C4-2B (cell line): ENCODE data around the gene DNM1.
"Not testable (repeated sequence)": the region's sequence is repeated elsewhere in the genome, so short reads cannot be mapped to it uniquely, and the experiment has no call there.

Experiments
- H3K27ac ChIP-seq: fragments of 450-650 bp; 2 replicates; pipeline ENCODE4 v1.5.1; 2017
- ZFX ChIP-seq: fragments of 450-650 bp; IDR thresholded peaks from 2 replicates; pipeline ENCODE4 v1.6.1; 2017
- TF ChIP-seq, protein P1 (sequence below): fragments of 450-650 bp; conservative IDR thresholded peaks from 2 replicates; pipeline ENCODE4 v1.5.1; 2017; ENCODE audit warnings: mild to moderate bottlenecking

Gene DNM1

DNA sequence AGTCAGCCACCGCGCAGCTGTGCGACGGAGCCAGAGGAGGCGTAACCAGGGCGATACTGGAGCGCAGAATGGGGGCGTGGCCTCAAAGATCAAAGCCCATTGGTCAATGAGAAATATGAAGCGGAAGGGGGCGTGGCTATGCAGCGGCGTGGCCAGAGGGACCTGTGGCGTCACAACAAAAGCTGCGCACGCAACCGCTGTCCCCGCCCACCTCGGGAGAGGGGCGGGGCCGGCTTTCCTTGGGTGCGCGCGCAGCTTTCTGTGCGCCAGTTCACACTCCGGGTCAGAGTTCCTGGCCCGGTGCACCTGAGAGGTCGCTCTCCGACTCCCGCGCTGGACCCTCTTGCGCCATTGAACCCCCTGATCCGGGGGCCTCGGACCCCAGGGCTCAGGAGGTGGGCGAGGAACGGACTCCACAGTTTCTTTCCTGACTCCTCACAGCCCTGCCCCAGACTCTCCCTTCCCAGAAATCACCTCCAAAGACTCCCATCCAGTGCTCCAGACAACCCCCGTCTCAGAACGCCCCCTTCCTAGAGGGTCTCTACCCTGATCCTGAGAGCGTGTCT, 72.9 kb downstream of the DNM1 start, which contains the start of gene SWI5:
TSS of gene SWI5 (plus strand) at position 269 of the 566 bp plus-strand sequence.
- H3K27ac ChIP-seq = peak within 1 kb of the TSS; percentile 88
- TF ChIP-seq, protein P1, sequence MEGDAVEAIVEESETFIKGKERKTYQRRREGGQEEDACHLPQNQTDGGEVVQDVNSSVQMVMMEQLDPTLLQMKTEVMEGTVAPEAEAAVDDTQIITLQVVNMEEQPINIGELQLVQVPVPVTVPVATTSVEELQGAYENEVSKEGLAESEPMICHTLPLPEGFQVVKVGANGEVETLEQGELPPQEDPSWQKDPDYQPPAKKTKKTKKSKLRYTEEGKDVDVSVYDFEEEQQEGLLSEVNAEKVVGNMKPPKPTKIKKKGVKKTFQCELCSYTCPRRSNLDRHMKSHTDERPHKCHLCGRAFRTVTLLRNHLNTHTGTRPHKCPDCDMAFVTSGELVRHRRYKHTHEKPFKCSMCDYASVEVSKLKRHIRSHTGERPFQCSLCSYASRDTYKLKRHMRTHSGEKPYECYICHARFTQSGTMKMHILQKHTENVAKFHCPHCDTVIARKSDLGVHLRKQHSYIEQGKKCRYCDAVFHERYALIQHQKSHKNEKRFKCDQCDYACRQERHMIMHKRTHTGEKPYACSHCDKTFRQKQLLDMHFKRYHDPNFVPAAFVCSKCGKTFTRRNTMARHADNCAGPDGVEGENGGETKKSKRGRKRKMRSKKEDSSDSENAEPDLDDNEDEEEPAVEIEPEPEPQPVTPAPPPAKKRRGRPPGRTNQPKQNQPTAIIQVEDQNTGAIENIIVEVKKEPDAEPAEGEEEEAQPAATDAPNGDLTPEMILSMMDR = no peak
- no peak for TF ChIP-seq ZFX

DNA sequence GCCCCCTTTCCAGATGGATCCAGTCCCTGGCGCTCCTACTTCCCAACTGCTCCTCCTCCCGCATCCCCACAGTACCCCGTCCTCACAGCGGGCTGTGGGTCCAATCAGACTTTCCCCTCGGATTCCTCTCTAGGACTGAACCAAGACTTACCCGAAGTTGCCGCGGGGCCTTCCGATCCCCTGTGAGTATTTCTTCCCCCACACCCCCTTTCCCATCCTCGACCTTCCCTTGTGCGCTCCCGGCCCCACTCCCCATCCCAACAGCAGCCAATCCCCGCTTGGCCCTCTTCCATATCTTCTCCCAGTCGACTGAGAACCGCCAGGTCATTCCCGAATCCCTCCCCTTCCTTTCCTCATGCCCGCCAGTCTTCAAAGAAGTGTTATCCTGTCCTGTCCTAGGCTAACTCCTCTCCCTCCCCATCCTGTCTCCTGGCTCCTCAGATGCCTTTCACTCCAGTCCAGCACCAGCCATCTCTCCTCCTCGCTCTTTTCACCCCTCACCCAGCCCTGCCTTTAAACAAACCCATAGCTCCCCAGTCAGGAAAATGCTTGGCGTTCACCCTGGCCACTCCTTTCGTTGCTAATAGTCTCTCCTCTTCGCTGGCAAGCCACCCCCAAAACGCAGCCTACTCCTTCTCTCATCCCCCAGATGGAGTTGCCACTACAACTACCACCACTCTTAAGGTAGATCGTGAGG, 73.5 kb downstream of the DNM1 start:
- TF ChIP-seq ZFX = no peak
- TF ChIP-seq, protein P1 = no peak
- peak overlapping the region; percentile 88 for H3K27ac ChIP-seq

DNA sequence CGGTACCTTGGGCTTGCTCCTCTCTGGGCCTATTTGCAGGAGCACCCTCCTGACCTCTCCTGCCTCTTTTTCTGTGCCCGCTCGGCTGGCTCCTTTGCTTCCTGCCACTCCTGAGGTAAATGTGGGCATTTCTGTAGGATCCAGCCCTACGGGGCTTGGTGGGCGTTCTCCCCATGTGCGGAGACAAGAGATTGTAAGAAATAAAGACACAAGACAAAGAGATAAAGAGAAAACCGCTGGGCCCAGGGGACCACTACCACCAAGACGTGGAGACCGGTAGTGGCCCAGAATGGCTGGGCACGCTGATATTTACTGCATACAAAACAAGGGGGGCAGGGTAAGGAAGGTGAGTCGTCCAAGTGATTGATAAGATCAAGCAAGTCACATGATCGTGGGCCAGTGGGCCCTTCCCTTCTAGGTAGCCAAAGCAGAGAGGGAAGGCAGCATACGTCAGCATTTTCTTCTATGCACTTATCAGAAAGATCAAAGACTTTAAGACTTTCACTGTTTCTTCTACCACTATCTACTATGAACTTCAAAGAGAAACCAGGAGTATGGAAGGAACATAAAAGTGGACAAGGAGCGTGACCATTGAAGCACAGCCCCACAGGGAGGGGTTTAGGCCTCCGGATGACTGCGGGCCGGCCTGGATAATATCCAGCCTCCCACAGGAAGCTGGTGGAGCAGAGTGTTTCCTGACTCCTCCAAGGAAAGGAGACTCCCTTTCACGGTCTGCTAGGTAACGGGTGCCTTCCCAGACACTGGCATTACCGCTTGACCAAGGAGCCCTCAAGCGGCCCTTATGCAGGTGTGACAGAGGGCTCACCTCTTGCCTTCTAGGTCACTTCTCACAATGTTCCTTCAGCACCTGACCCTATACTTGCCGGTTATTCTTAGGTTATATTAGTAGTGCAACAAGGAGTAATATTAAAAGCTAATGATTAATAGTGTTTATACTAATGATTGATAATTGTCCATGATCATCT, 76.2 kb downstream of the DNM1 start:
- H3K27ac ChIP-seq = not testable (repeated sequence)

DNA sequence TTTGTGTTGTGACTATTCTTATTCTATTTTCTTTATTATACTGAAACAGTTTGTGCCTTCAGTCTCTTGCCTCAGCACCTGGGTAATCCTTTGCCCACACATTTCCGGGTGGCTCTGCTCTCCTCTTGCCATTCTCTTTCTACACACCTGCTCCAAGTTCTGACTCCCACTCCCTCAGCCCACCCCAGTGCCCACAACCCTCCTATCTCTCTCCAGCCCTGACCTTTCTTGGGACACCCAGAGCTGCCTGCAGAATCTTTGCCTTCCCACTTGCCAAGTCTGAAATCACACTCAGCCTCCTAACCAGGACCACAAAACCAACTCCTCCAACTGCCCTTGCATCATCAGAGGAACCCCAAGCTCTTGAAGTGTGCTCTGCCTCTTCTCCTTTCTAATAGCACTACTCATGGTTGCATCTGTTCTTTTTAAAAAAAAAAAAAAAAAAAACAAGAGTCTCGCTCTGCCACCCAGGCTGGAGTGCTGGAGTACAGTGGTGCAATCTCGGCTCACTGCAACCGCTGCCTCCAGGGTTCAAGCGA, 77.0 kb downstream of the DNM1 start:
- no peak for TF ChIP-seq ZFX
- TF ChIP-seq, protein P1 = no peak
- H3K27ac ChIP-seq = no peak overlapping the region

DNA sequence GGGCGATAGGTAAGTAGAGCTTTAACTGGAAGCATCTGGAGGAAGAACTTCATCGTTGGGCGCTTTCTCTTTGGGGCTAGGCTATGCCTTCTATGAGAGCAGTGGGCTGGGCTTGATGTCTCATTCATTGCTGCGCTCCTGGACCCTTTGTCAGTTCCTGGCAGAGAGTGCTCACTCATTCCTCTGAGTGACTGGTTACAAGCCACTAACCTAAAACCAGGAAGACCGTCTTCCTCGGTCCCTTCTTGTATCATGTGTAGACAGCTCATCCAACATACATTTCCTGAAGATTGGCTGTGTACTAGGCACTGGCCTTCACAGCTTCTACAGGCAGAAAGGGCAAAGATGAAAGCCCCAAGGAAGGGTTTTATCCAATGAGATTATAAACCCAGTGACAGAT, 79.3 kb downstream of the DNM1 start:
- no peak overlapping the region for H3K27ac ChIP-seq
- TF ChIP-seq ZFX = no peak
- TF ChIP-seq, protein P1 = no peak

DNA sequence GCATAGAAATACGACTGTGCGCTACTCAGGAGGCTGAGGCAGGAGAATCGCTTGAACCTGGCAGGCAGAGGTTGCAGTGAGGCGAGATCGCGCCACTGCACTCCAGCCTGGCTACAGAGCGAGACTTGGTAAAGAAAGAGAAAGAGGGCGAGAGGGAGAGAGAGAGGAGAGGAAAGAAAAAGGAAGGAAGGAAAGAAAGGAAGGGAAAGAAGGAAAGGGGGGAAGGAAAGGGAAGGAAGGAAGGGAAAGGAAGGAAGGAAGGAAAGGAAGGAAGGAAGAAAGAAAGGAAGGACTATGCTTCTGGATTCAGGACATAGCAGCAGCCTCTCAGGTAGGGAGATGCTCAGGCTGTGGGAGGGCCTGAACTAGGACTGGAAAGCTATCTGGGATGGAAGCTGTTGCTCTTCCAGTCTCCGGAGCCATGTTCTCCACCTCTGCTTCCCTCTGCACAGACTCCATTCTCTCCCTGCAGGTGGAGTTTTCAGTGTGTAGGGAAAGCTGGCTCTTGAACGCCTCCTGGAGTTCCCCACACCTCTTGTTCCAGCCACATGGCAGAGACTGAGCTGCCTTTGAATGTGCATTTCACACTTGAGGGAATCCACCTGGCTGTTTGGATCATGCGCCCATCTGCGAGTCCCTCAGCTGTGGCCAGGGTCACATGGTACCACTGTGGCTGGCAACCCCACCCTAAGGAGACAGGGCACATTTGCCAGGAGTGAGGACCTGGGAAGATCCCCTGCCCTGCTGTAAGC, 82.0 kb downstream of the DNM1 start:
- no peak for TF ChIP-seq ZFX
- TF ChIP-seq, protein P1 = no peak
- H3K27ac ChIP-seq = no peak overlapping the region

DNA sequence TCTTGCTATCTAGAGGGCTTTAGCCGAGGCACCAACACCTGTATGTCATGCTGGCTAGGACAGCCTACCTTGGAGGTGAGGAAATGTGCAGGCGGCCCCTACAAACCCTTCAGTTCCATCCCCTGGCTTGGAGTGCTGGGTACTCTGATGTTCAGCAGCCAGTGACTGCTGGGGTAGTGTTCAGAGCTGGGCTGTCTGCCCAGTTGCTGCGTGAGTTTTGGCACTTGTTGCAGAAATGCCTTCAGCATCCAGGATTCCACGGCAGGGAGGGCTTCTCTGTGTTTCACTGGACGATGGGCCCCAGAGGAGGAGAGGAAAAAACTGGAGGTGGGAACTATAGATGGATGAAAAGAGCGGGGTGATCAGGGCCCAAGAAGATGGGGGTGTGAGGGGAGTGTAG, 83.3 kb downstream of the DNM1 start:
- H3K27ac ChIP-seq = no peak overlapping the region
- TF ChIP-seq, protein P1 = no peak
- no peak for TF ChIP-seq ZFX
